GM10248 (cell line): ENCODE measurements around the gene LUC7L2.

Source experiments
- CTCF ChIA-PET: fragments of 300-600 bp; sonication (Branson Sonifier 250); formaldehyde crosslinking; extraction: SDS; loops from one replicate; lab custom pipeline; 2021; ENCODE audit warnings: antibody characterized with exemption; lab: Yijun Ruan, JAX
- POLR2A ChIA-PET: fragments of 350-650 bp; sonication (Branson Sonifier 250); formaldehyde crosslinking; extraction: SDS; loops from one replicate; lab custom pipeline; 2020; ENCODE audit warnings: antibody characterized with exemption; lab: Yijun Ruan, JAX
- DNase-seq: peaks from one replicate; pipeline ENCODE4 v3.0.0; 2012; ENCODE audit errors: extremely low spot score
- TF ChIP-seq, protein P1 (sequence below): IDR thresholded peaks from 2 replicates; pipeline ENCODE4 v1.5.1; 2012; ENCODE audit warnings: mild to moderate bottlenecking, low read depth; ENCODE audit errors: extremely low read depth, missing control alignments, control extremely low read depth

LUC7L2 gene

DNA sequence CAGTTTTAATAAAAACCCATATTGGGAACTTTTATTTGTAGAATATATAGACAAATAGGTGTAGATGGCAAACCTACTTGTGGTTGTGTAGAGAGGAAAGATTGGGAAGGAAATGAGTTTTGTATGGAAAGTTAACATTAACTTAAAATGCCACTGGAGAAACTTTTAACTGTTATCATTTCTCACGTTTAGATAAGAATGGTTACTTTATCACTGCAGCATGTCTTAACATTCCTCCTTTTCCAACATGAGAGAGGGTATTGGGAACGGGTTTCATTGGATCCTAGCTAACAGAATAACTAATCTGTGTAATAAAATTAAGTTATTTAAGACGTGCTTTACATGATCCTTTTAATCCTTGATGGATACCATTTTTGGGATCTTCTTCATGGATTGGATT lies 1.8 kb downstream of the LUC7L2 start:
- DNase-seq: no peak
- TF ChIP-seq, protein P1, sequence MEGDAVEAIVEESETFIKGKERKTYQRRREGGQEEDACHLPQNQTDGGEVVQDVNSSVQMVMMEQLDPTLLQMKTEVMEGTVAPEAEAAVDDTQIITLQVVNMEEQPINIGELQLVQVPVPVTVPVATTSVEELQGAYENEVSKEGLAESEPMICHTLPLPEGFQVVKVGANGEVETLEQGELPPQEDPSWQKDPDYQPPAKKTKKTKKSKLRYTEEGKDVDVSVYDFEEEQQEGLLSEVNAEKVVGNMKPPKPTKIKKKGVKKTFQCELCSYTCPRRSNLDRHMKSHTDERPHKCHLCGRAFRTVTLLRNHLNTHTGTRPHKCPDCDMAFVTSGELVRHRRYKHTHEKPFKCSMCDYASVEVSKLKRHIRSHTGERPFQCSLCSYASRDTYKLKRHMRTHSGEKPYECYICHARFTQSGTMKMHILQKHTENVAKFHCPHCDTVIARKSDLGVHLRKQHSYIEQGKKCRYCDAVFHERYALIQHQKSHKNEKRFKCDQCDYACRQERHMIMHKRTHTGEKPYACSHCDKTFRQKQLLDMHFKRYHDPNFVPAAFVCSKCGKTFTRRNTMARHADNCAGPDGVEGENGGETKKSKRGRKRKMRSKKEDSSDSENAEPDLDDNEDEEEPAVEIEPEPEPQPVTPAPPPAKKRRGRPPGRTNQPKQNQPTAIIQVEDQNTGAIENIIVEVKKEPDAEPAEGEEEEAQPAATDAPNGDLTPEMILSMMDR: no peak
- CTCF ChIA-PET: interaction anchor here (1.4 kb wide), 1 partner anchor 9 kb away, joined by 4 read pairs; no protein-coding TSS in a partner anchor
- POLR2A ChIA-PET: no interaction called here

DNA sequence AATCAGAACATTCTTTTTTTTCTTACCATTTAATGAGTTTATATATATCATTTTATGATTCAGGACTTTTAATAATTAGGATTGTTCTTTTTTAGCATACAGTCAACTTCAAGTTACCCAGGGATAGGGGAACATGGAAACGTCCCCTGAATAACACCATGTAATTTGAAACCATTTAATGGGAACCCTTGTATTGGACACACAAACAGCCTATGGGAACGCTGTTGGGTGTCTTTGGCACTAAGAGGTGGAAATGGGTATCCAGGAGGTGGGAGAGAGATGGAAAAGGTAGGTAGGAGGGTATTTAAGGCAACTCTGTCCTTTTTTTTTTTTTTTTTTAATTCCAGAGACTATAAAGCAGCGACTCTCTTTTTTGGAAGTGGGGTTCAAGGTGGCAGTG lies 2.6 kb downstream of the LUC7L2 start:
- CTCF ChIA-PET: interaction anchor here (1.4 kb wide), 1 partner anchor 8 kb away, joined by 4 read pairs; no protein-coding TSS in a partner anchor
- POLR2A ChIA-PET: no interaction called here
- DNase-seq: no peak
- TF ChIP-seq, protein P1: no peak

DNA sequence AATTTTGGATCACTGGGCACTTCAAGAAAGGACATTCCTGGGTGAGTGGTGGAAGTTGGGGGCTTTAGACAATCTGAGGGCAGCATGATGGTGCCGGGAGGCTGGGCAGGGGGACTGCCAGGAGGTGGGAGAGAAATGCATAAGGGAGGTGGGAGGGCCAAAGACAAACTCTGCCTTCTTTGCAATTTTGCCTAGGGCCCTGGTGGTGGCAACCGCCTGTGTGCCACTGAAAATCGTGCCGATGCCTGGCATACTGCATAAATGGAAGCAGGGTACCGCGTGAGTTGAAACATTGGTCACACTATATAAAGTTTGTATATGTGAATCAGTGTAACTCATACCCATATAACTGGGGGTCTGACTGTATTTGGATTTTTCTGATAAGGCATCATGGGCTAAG lies 3.3 kb downstream of the LUC7L2 start:
- CTCF ChIA-PET: interaction anchor here (1.0 kb wide), 1 partner anchor 10 kb away, joined by 3 read pairs; no protein-coding TSS in a partner anchor
- DNase-seq: no peak
- POLR2A ChIA-PET: no interaction called here
- TF ChIP-seq, protein P1: no peak

DNA sequence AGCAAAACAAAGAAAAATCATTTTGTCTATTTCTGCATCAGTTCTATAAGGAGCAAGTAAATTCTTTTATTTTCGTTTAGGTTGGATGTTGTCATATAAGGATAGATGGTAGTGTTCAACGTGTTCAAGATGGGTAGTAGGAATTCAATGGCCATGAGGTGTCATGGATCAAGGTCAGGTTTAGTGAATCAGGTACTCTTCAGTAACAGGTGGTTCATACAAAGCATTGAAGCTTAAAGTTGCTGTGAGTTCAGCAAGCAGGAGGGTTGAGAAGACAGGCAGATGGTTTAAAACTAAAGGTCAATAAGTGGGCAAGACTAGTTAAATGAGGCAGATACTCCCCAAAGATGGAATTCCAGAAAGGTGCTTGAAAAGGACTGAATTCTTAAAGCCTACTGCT lies 5.6 kb downstream of the LUC7L2 start:
- ChIA-PET POLR2A (no interaction called here), CTCF (interaction anchor here (2.9 kb wide), 1 partner anchor 19 kb away, joined by 7 read pairs; no protein-coding TSS in a partner anchor)
- TF ChIP-seq, protein P1: no peak
- no peak for DNase-seq

DNA sequence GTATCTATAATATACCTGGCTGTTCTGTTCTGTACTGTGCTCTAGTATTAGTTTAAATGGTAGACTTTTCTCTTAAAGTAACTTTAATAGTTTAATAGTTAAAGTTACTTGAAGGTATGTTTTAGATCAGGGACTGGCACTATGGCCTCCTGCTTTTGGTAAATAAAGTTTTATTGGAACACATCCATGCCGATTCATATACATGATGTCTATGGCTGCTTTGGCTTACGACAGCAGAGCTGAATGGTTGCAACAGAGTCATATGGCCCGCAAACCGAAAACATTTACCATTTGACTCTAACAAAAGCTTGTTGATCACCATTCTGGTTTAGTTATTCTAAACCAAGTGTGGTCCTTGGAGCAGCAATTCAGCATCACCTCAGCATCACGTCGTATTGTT lies 6.7 kb downstream of the LUC7L2 start:
- ChIA-PET CTCF (interaction anchor here (2.9 kb wide), 1 partner anchor 20 kb away, joined by 7 read pairs; no protein-coding TSS in a partner anchor), POLR2A (no interaction called here)
- TF ChIP-seq, protein P1: no peak
- no peak for DNase-seq

DNA sequence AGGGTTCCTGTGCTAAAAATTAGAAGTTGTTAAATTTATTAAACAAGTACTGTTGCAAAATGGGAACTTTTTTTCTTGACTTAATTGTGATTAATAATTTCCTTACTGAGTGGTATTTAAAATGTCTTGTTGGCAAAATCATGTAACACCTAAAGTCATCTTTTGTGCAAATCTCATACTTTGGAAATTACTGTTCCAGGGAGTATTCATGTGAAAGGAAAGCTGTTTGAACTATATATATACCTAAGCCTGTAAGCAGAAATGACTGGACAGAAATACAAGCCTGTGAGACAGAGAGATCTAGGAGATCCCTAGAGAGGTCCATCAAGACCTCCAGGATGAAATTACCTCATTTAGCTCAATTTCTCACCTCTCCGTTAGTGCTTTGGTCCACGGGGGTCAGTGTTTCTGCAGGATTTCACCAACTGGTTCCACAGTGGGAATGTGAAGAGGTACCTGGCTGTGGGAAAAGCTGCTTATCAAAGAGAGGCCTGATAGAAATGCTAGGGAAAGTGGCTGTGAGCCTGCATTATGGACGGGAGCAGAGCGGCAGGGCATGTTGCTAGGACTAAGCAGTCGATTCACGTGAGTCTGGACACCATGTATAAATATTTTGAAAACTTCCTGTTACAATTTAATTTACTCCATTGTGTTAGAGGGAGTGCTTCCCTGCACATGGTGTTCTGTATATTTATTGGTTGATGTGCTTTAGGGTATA lies 7.9 kb downstream of the LUC7L2 start:
- ChIA-PET CTCF (interaction anchor here (0.9 to 2.9 kb wide), 2 partner anchors 14 to 21 kb away, joined by 3 to 7 read pairs; no protein-coding TSS in a partner anchor), POLR2A (no interaction called here)
- TF ChIP-seq, protein P1: no peak
- DNase-seq: no peak
